Keratinocyte (primary cell): ENCODE measurements around the gene IGF1. TPM values are rescaled to one million over a fixed set of nuclear protein-coding genes. Genes with fewer than 3 reads are reported as not detected.

Experiments
- DNase-seq: peaks from one replicate; pipeline ENCODE4 v3.0.0-alpha.2; 2011; ENCODE audit warnings: low read depth, missing footprints, low spot score
- FAIRE-seq: peaks from 2 replicates; lab custom pipeline; 2011; peaks lifted over from hg19 to GRCh38; lab: Jason Lieb, UNC
- H2AFZ ChIP-seq: 2 replicates; pipeline ENCODE4 v1.6.0; 2012; ENCODE audit warnings: low read length, control low read depth, inconsistent platforms; ENCODE audit not compliant: control insufficient read depth
- H3K27ac ChIP-seq: 2 replicates; pipeline ENCODE4 v1.5.1; 2011; ENCODE audit warnings: low read length; ENCODE audit not compliant: control insufficient read depth, insufficient read depth
- H3K27me3 ChIP-seq: 3 replicates; pipeline ENCODE4 v1.6.0; 2011; ENCODE audit warnings: low read length; ENCODE audit not compliant: control insufficient read depth, insufficient read depth; ENCODE audit errors: extremely low read depth
- H3K36me3 ChIP-seq, 2 experiments: 2 replicates in 1 of 2; 3 replicates in 1 of 2; pipeline ENCODE4 v1.5.1; 2011; ENCODE audit warnings: low read length in 2 of 2, mild to moderate bottlenecking in 1 of 2; ENCODE audit not compliant: control insufficient read depth in 2 of 2, insufficient read depth in 2 of 2; ENCODE audit errors: extremely low read depth in 1 of 2
- H3K4me1 ChIP-seq: 3 replicates; pipeline ENCODE4 v1.5.1; 2011; ENCODE audit warnings: low read length; ENCODE audit not compliant: control insufficient read depth, insufficient read depth; ENCODE audit errors: extremely low read depth
- H3K4me2 ChIP-seq: 3 replicates; pipeline ENCODE4 v1.6.0; 2011; ENCODE audit warnings: low read depth, low read length; ENCODE audit not compliant: control insufficient read depth, insufficient read depth; ENCODE audit errors: extremely low read depth
- H3K4me3 ChIP-seq, 3 experiments: fragments of 200-600 bp in 1 of 3; sonication (generic) in 1 of 3; 2 replicates in 2 of 3; 3 replicates in 1 of 3; pipeline ENCODE4 v1.5.1; 2011 to 2016; ENCODE audit warnings: low read length in 3 of 3, mild to moderate bottlenecking in 3 of 3, control low read depth in 2 of 3, inconsistent platforms in 1 of 3, low read depth in 1 of 3, mixed read lengths in 1 of 3, mixed run types in 1 of 3, moderate library complexity in 1 of 3; ENCODE audit not compliant: control insufficient read depth in 2 of 3, insufficient read depth in 2 of 3; ENCODE audit errors: extremely low read depth in 1 of 3
- H3K79me2 ChIP-seq: 2 replicates; pipeline ENCODE4 v1.6.0; 2012; ENCODE audit warnings: low read length; ENCODE audit not compliant: control insufficient read depth, insufficient read depth
- H3K9ac ChIP-seq: 3 replicates; pipeline ENCODE4 v1.6.0; 2011; ENCODE audit warnings: low read length; ENCODE audit not compliant: control insufficient read depth, insufficient read depth; ENCODE audit errors: extremely low read depth
- H3K9me1 ChIP-seq: 3 replicates; pipeline ENCODE4 v1.6.0; 2011; ENCODE audit warnings: low read length; ENCODE audit not compliant: control insufficient read depth, insufficient read depth; ENCODE audit errors: extremely low read depth
- H3K9me3 ChIP-seq: 2 replicates; pipeline ENCODE4 v1.5.1; 2012; ENCODE audit warnings: low read depth, low read length; ENCODE audit not compliant: control insufficient read depth
- H4K20me1 ChIP-seq: 3 replicates; pipeline ENCODE4 v1.6.0; 2011; ENCODE audit warnings: low read length; ENCODE audit not compliant: control insufficient read depth, insufficient read depth; ENCODE audit errors: extremely low read depth
- CTCF ChIP-seq, 3 experiments: IDR thresholded peaks in 1 of 3; conservative IDR thresholded peaks in 1 of 3; optimal IDR thresholded peaks in 1 of 3; 2 replicates in 2 of 3; 3 replicates in 1 of 3; pipeline versions ENCODE3 to v1.5.1; 2011; ENCODE audit warnings: low read length in 3 of 3, mild to moderate bottlenecking in 3 of 3, moderate library complexity in 2 of 3, control low read depth in 1 of 3, inconsistent platforms in 1 of 3; ENCODE audit not compliant: insufficient read depth in 2 of 3; ENCODE audit errors: extremely low read depth in 1 of 3
- EZH2 ChIP-seq: IDR thresholded peaks from one replicate; pipeline ENCODE4 v1.6.1; 2012; ENCODE audit warnings: inconsistent platforms, mild to moderate bottlenecking, low read length, moderate library complexity
- dilution Hi-C: fragments of 300-500 bp; cut with MboI; formaldehyde crosslinking; loops from one replicate; pipeline ENCODE4 v1.7.0; 2020; ENCODE audit warnings: low sequenced_read_pairs; ENCODE audit not compliant: extremely low pct_ligation_motif_present
- polyA plus RNA-seq, 5 experiments: library from polyadenylated mRNA; depleted of rRNA in 3 of 5; stranded (reverse) in 3 of 5; stranded (forward) in 1 of 5; unstranded in 1 of 5; fragments of >200 nt; gene quantifications; 1 replicate in 1 of 5; 2 replicates in 3 of 5; 3 replicates in 1 of 5; pipeline versions ENCODE4 v1.2.1 to v1.2.3, GENCODE V29; 2011 to 2012; ENCODE audit warnings: missing spikeins in 2 of 5, low read depth in 1 of 5, low replicate concordance in 1 of 5

Gene IGF1
- polyA plus RNA-seq, 1 donor (not counting 4 experiments of a cell fraction or from before 2014, with no cell fraction given), result not detected

GRCh38 chr12:102438827-102439210, 41.5 kb downstream of the IGF1 start:
- H3K79me2 ChIP-seq, result no peaks in the 10 kb centered on the region
- no peaks in the 10 kb centered on the region for H3K9me3 ChIP-seq
- H3K4me1 ChIP-seq, result no peaks in the 10 kb centered on the region
- no peak overlapping the region for H2AFZ ChIP-seq
- H3K9me1 ChIP-seq, result no peaks in the 10 kb centered on the region
- no peak for FAIRE-seq
- dilution Hi-C loops, result no loop called here
- no peaks in the 10 kb centered on the region for H4K20me1 ChIP-seq
- DNase-seq, result no peak
- no peaks in the 10 kb centered on the region for H3K36me3 ChIP-seq
- no peak overlapping the region for H3K9ac ChIP-seq
- no peak overlapping the region for H3K4me3 ChIP-seq
- TF ChIP-seq CTCF (optimal IDR thresholded peaks at IDR 0.05 in 1 of 3, IDR thresholded peaks at IDR 0.05 in 1 of 3, conservative IDR thresholded peaks at IDR 0.05 in 1 of 3; ENCODE audit: extremely low read depth in 1 of 3, insufficient read depth in 2 of 3, low read length in 3 of 3) (no peak), EZH2 (no peak)
- H3K27me3 ChIP-seq, result no peaks in the 10 kb centered on the region
- H3K4me2 ChIP-seq, result no peak overlapping the region
- no peak overlapping the region for H3K27ac ChIP-seq

DNA sequence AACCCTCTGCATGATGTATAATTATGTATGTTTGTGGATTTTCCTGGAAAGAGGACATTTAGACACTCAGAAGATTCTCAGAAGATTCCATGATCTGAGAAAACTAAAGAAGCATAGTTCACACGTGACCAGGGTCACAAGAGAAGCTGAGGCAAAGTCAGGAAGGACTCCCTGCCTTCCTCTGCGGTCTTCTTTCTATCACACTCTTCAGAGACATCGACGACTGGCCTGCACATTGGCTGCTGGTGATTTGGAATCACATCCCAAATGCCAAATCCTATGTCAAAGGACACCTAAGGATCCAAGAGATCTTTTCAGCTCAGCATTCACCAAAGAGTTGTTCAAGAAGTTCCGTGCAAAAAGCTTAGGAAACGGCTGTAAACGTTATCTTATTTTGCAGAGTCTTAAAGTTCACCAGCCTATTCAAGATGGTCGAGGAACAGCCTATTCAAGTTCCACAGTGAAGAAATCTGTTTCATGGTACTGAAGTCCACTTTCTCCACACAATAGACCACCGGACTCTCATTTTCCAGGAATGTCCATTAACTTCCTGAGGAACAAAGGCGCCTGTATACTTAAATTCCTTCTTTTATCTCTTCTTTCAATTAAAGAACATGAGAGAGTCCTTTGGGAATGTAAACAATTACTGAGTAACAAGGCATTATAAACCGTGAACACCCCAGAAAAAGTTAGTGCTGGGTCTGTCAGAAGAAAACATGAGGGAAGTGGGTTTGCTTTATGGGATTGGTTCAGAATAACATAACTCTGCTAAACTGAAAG, 42.1 kb downstream of the IGF1 start:
- Histone ChIP-seq H3K4me2 (no peak overlapping the region), H2AFZ (no peak overlapping the region), H3K4me1 (no peaks in the 10 kb centered on the region), H3K79me2 (no peaks in the 10 kb centered on the region), H4K20me1 (no peaks in the 10 kb centered on the region), H3K36me3 (no peaks in the 10 kb centered on the region), H3K9me1 (no peaks in the 10 kb centered on the region), H3K27ac (no peak overlapping the region), H3K9me3 (no peaks in the 10 kb centered on the region), H3K27me3 (no peaks in the 10 kb centered on the region), H3K9ac (no peak overlapping the region), H3K4me3 (no peak overlapping the region)
- no peak for TF ChIP-seq EZH2
- no peak for TF ChIP-seq CTCF (optimal IDR thresholded peaks at IDR 0.05 in 1 of 3, IDR thresholded peaks at IDR 0.05 in 1 of 3, conservative IDR thresholded peaks at IDR 0.05 in 1 of 3; ENCODE audit: extremely low read depth in 1 of 3, insufficient read depth in 2 of 3, low read length in 3 of 3)
- dilution Hi-C loops, result no loop called here
- DNase-seq (no peak), FAIRE-seq (no peak)
